Transverse colon (tissue), 4 donors: ENCODE data around the gene WDR47.

Experiments used
- CTCF ChIP-seq, 5 experiments: fragments of 200-600 bp in 3 of 5; fragments of 450-650 bp in 2 of 5; sonication (generic) in 3 of 5; IDR thresholded peaks; 1 replicate in 2 of 5; 2 replicates in 3 of 5; pipeline ENCODE4 v1.5.1; 2016 to 2017; ENCODE audit warnings: antibody characterized with exemption in 5 of 5, inconsistent platforms in 3 of 5, mild to moderate bottlenecking in 2 of 5, moderate library complexity in 1 of 5
- EP300 ChIP-seq: sonication (generic); formaldehyde crosslinking; IDR thresholded peaks from one replicate; pipeline ENCODE4 v1.6.1; 2017; ENCODE audit warnings: antibody characterized with exemption, low read depth
- POLR2A ChIP-seq: fragments of 450-650 bp; IDR thresholded peaks from one replicate; pipeline ENCODE4 v1.6.1; 2016; ENCODE audit warnings: antibody characterized with exemption, mild to moderate bottlenecking, moderate library complexity
- POLR2AphosphoS5 ChIP-seq, 3 donors: sonication (generic); formaldehyde crosslinking; IDR thresholded peaks; one replicate each; pipeline ENCODE4 v1.6.1; 2016; ENCODE audit warnings: antibody characterized with exemption in 3 of 3

GRCh38 chr1:109050228-109050995, 8.5 kb upstream of the WDR47 start:
- TF ChIP-seq CTCF (IDR thresholded peaks at IDR 0.05), result no peak
- no peak for TF ChIP-seq POLR2A
- no peak for TF ChIP-seq EP300
- no peak for TF ChIP-seq POLR2AphosphoS5 (IDR thresholded peaks at IDR 0.05)
